ENCODE measurements around the gene ADAM19.

Gene ADAM19

GRCh38 chr5:157476702-157477408 is 98.7 kb downstream of the ADAM19 start:
- peak; percentile 83 for TF ChIP-seq CTCF (IDR thresholded peaks at IDR 0.05)
- no peak overlapping the region for H3K4me3 Mint-ChIP-seq
- H3K27ac Mint-ChIP-seq: no peak overlapping the region
- peaks cover 17% of the 10 kb centered on the region for H3K4me1 Mint-ChIP-seq
- no peaks in the 10 kb centered on the region for H3K27me3 Mint-ChIP-seq (ENCODE audit: low read depth, poor library complexity)
- peaks cover 15% of the 10 kb centered on the region for H3K36me3 Mint-ChIP-seq (ENCODE audit: low read depth)
- H3K9me3 Mint-ChIP-seq: no peaks in the 10 kb centered on the region
- DNase-seq: peak; percentile 43

- Mint-ChIP-seq H3K9me3 (no peaks in the 10 kb centered on the region), H3K27me3 (ENCODE audit: low read depth, poor library complexity) (no peaks in the 10 kb centered on the region), H3K4me1 (peaks cover 17% of the 10 kb centered on the region), H3K4me3 (no peak overlapping the region), H3K27ac (peak overlapping the region; percentile 55), H3K36me3 (ENCODE audit: low read depth) (peaks cover 13% of the 10 kb centered on the region)
- no peak for TF ChIP-seq CTCF (IDR thresholded peaks at IDR 0.05)
- no peak for DNase-seq
Observed at GRCh38 chr5:157475432-157475831, 100.1 kb downstream of the ADAM19 start.

- Mint-ChIP-seq H3K36me3 (ENCODE audit: low read depth) (peaks cover 8% of the 10 kb centered on the region), H3K4me1 (peaks cover 10% of the 10 kb centered on the region), H3K4me3 (no peak overlapping the region), H3K27ac (no peak overlapping the region), H3K9me3 (no peaks in the 10 kb centered on the region), H3K27me3 (ENCODE audit: low read depth, poor library complexity) (no peaks in the 10 kb centered on the region)
- DNase-seq: no peak
- no peak for TF ChIP-seq CTCF (IDR thresholded peaks at IDR 0.05)
Observed at GRCh38 chr5:157473383-157474320, 101.9 kb downstream of the ADAM19 start.

- no peak overlapping the region for H3K4me3 Mint-ChIP-seq
- peaks cover 10% of the 10 kb centered on the region for H3K4me1 Mint-ChIP-seq
- TF ChIP-seq CTCF (IDR thresholded peaks at IDR 0.05): peak; percentile 44
- peak; percentile 23 for DNase-seq
- H3K27me3 Mint-ChIP-seq (ENCODE audit: low read depth, poor library complexity): no peaks in the 10 kb centered on the region
- peaks cover 8% of the 10 kb centered on the region for H3K36me3 Mint-ChIP-seq (ENCODE audit: low read depth)
- H3K27ac Mint-ChIP-seq: no peak overlapping the region
- no peaks in the 10 kb centered on the region for H3K9me3 Mint-ChIP-seq
Observed at GRCh38 chr5:157471709-157472108, 103.9 kb downstream of the ADAM19 start.

GRCh38 chr5:157470631-157471030 is 104.9 kb downstream of the ADAM19 start:
- no peak for TF ChIP-seq CTCF (IDR thresholded peaks at IDR 0.05)
- Mint-ChIP-seq H3K36me3 (ENCODE audit: low read depth) (peaks cover 8% of the 10 kb centered on the region), H3K4me1 (peaks cover 10% of the 10 kb centered on the region), H3K27ac (no peak overlapping the region), H3K4me3 (no peak overlapping the region), H3K9me3 (no peaks in the 10 kb centered on the region), H3K27me3 (ENCODE audit: low read depth, poor library complexity) (no peaks in the 10 kb centered on the region)
- no peak for DNase-seq
